ENCODE data around the gene DGKB.

DGKB gene

DNA sequence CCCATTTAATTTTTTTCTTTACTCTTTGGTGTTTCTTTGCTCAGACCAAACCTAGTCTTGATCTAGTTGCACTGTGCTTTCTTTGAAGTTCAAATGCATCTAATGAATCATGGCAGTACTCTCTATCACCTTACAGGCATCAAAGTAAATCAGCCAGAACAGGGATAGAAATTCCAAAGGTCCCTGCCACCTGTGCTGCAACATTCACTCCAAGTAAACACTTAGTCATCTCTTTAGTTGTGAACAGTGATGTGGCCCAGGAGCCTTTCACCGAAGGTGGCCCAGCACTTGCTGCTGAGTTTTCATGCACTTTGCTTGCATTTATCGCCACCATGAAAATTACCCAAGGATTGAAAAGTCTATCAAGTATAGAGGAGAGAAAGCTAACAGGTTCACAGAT is 599.0 kb downstream of the DGKB start:
- DNase-seq (ENCODE audit: low read depth): no peak
- TF ChIP-seq, protein P1, sequence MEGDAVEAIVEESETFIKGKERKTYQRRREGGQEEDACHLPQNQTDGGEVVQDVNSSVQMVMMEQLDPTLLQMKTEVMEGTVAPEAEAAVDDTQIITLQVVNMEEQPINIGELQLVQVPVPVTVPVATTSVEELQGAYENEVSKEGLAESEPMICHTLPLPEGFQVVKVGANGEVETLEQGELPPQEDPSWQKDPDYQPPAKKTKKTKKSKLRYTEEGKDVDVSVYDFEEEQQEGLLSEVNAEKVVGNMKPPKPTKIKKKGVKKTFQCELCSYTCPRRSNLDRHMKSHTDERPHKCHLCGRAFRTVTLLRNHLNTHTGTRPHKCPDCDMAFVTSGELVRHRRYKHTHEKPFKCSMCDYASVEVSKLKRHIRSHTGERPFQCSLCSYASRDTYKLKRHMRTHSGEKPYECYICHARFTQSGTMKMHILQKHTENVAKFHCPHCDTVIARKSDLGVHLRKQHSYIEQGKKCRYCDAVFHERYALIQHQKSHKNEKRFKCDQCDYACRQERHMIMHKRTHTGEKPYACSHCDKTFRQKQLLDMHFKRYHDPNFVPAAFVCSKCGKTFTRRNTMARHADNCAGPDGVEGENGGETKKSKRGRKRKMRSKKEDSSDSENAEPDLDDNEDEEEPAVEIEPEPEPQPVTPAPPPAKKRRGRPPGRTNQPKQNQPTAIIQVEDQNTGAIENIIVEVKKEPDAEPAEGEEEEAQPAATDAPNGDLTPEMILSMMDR (conservative IDR thresholded peaks at IDR 0.05; ENCODE audit: low read length): no peak

GRCh38 chr7:14294637-14295036 is 607.9 kb downstream of the DGKB start:
- DNase-seq (ENCODE audit: low read depth): no peak
- H3K4me3 ChIP-seq (ENCODE audit: low read length): no peak overlapping the region
- TF ChIP-seq, protein P1 (conservative IDR thresholded peaks at IDR 0.05; ENCODE audit: low read length): no peak

More for the DNA sequence above, 599.0 kb downstream of the DGKB start:
- no peak overlapping the region for H3K4me3 ChIP-seq (ENCODE audit: low read length)

- no peak overlapping the region for H3K4me3 ChIP-seq (ENCODE audit: low read length)
- no peak for DNase-seq (ENCODE audit: low read depth)
Observed at GRCh38 chr7:14293434-14293833, 609.1 kb downstream of the DGKB start.

DNA sequence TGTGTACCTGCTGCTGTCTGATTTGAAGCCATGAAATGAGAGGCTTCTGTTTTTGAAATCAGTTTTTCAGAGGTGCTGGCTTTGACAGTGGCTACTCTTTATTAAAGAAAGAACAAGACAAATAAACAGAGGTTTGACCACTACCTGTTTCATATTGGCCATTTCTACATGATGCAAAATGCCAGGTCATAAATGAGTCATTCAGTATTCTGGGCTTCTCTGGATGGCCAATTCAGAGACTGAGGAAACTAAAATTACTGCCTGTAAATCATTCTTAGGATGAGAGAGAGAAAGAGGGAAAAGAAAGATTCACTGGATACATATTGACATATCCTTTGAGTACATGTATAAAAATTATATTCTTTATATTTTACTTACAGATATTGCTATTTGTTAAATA is 609.8 kb downstream of the DGKB start:
- TF ChIP-seq, protein P1 (conservative IDR thresholded peaks at IDR 0.05; ENCODE audit: low read length): no peak
- DNase-seq (ENCODE audit: low read depth): no peak
- H3K4me3 ChIP-seq (ENCODE audit: low read length): no peak overlapping the region

More at GRCh38 chr7:14293434-14293833, 609.1 kb downstream of the DGKB start:
- TF ChIP-seq, protein P1 (conservative IDR thresholded peaks at IDR 0.05; ENCODE audit: low read length): no peak

DNA sequence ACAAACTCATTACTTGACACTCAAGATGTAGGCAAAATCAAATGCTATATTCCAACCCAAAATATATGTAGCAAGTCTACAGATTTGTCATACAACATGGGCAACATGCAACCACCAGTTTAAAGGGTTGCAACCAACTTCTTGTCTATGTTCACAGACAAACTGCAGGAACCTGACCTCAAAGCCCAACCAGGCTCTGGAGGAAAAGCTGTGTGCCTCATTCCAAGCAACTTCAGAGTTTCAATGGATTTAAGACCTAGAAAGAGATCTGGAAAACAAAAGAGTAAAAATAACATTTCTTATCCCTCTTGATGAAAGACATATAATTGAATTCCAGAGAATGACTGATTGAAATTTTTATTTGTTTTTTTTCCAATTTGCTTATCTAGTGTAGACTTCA is 612.6 kb downstream of the DGKB start:
- no peak for DNase-seq (ENCODE audit: low read depth)
- no peak overlapping the region for H3K4me3 ChIP-seq (ENCODE audit: low read length)
- TF ChIP-seq, protein P1 (conservative IDR thresholded peaks at IDR 0.05; ENCODE audit: low read length): no peak

GRCh38 chr7:14288701-14289100 is 613.9 kb downstream of the DGKB start:
- TF ChIP-seq, protein P1 (conservative IDR thresholded peaks at IDR 0.05; ENCODE audit: low read length): no peak
- no peak for DNase-seq (ENCODE audit: low read depth)

DNA sequence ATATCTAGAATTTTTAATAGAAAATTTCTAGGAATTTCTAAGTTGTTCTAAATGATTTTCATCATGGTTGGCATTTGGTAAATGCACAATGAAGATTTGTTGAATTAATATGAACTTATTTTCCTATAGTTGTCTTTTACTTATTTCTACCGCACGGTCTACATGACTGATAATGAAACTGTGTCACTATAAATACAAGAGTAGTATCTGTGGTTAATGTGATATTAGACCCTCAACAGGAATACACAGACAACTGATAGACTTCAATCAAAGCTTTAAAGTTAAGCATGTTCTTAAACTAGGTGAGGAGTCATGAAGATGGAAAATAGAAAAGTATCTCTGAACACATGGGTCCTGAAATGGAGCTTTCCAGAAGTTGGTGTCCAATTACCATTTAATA is 615.2 kb downstream of the DGKB start:
- H3K4me3 ChIP-seq (ENCODE audit: low read length): no peak overlapping the region
- TF ChIP-seq, protein P1 (conservative IDR thresholded peaks at IDR 0.05; ENCODE audit: low read length): no peak
- no peak for DNase-seq (ENCODE audit: low read depth)

More at GRCh38 chr7:14288701-14289100, 613.9 kb downstream of the DGKB start:
- H3K4me3 ChIP-seq (ENCODE audit: low read length): no peak overlapping the region
